CD4-positive, alpha-beta T cell treated with Interferon gamma for 1 hour (primary cell): ENCODE results near the gene CSRNP3.

ENCODE experiments used
- DNase-seq: peaks from one replicate; pipeline ENCODE4 v3.0.0-alpha.2; 2020

Gene CSRNP3

GRCh38 chr2:165693838-165694237, 224.3 kb downstream of the CSRNP3 start:
- DNase-seq: no peak

- DNase-seq: no peak
These were observed 228.4 kb downstream of the CSRNP3 start for GRCh38 chr2:165697748-165698443.

GRCh38 chr2:165698444-165698884, 229.0 kb downstream of the CSRNP3 start:
- DNase-seq: no peak

- no peak for DNase-seq
These were observed 230.4 kb downstream of the CSRNP3 start for GRCh38 chr2:165699946-165700345.

- DNase-seq: no peak
These were observed 231.0 kb downstream of the CSRNP3 start for GRCh38 chr2:165700531-165700930.

GRCh38 chr2:165701147-165701546, 231.6 kb downstream of the CSRNP3 start:
- no peak for DNase-seq

GRCh38 chr2:165706960-165707487, 237.5 kb downstream of the CSRNP3 start:
- no peak for DNase-seq

- DNase-seq: no peak
These were observed 246.6 kb downstream of the CSRNP3 start for GRCh38 chr2:165716091-165716490.

- DNase-seq: no peak
These were observed 249.2 kb downstream of the CSRNP3 start for GRCh38 chr2:165718610-165719210.

- no peak for DNase-seq
These were observed 251.0 kb downstream of the CSRNP3 start for GRCh38 chr2:165720511-165720910.

GRCh38 chr2:165725421-165725820, 255.9 kb downstream of the CSRNP3 start:
- DNase-seq: no peak
